PFSK-1 (cell line): ENCODE data around the gene ELP5.

Source experiments
- FOXP2 ChIP-seq: optimal IDR thresholded peaks from 2 replicates; pipeline ENCODE3; 2011; ENCODE audit warnings: borderline replicate concordance, control low read depth, inconsistent platforms; ENCODE audit not compliant: insufficient read depth; ENCODE audit errors: extremely low read length, extremely low read depth
- POLR2AphosphoS5 ChIP-seq: IDR thresholded peaks from 2 replicates; pipeline ENCODE4 v1.6.1; 2012; ENCODE audit warnings: low read depth, mild to moderate bottlenecking, control low read depth, low read length, moderate library complexity
- REST ChIP-seq, 2 experiments: IDR thresholded peaks; 2 replicates each; pipeline versions ENCODE4 v1.6.1 to v1.8.0; 2011 to 2012; ENCODE audit warnings: low read depth in 2 of 2, low read length in 2 of 2, control low read depth in 1 of 2, inconsistent platforms in 1 of 2, mild to moderate bottlenecking in 1 of 2, moderate library complexity in 1 of 2; ENCODE audit not compliant: insufficient read depth in 1 of 2
- SIN3A ChIP-seq: IDR thresholded peaks from 2 replicates; pipeline ENCODE4 v1.6.1; 2012; ENCODE audit warnings: mild to moderate bottlenecking, low read length, moderate library complexity, borderline replicate concordance; ENCODE audit not compliant: insufficient read depth
- TAF1 ChIP-seq: IDR thresholded peaks from 2 replicates; pipeline ENCODE4 v1.6.1; 2012; ENCODE audit warnings: low read length, control low read depth, borderline replicate concordance; ENCODE audit not compliant: insufficient read depth

ELP5 gene

GRCh38 chr17:7205561-7205960, 46.5 kb upstream of the ELP5 start:
- TF ChIP-seq POLR2AphosphoS5 (no peak), FOXP2 (no peak), SIN3A (no peak), TAF1 (no peak), REST (IDR thresholded peaks at IDR 0.05; ENCODE audit: insufficient read depth in 1 of 2, low read depth in 2 of 2, low read length in 2 of 2) (no peak)

- TF ChIP-seq SIN3A (no peak), TAF1 (no peak), REST (IDR thresholded peaks at IDR 0.05; ENCODE audit: insufficient read depth in 1 of 2, low read depth in 2 of 2, low read length in 2 of 2) (no peak), POLR2AphosphoS5 (no peak), FOXP2 (no peak)
Observed at GRCh38 chr17:7207120-7208001, 44.7 kb upstream of the ELP5 start.

- TF ChIP-seq POLR2AphosphoS5 (no peak), FOXP2 (no peak), REST (IDR thresholded peaks at IDR 0.05; ENCODE audit: insufficient read depth in 1 of 2, low read depth in 2 of 2, low read length in 2 of 2) (no peak)
Observed at GRCh38 chr17:7208027-7208571, 43.9 kb upstream of the ELP5 start.

- TF ChIP-seq FOXP2 (no peak), POLR2AphosphoS5 (no peak), REST (IDR thresholded peaks at IDR 0.05; ENCODE audit: insufficient read depth in 1 of 2, low read depth in 2 of 2, low read length in 2 of 2) (no peak), SIN3A (no peak), TAF1 (no peak)
Observed at GRCh38 chr17:7208754-7209460, 43.1 kb upstream of the ELP5 start.
